ENCODE measurements around the gene KCNN3.

KCNN3 gene

DNA sequence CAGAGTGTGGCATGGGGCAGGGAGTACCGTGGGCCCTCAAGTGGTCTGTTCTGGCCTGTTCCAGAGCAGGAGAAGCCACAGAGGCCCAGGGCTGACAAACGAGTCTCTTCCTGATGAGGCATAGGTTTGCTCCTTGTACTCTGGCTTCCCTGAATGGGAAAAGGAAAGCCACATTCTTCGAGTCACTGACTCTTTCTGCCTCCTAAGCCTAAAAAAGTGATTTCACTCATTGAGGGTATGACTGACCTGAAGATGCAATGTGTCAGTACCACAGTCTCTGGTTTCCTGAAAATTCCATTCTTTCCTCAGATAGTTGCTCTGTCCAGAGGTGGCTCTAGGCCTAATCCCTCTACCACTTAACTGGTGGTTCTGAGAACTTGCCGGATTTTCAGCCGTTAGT, 92.3 kb downstream of the KCNN3 start:
- in situ Hi-C loops (cut with HindIII; ENCODE audit: low sequenced_read_pairs): loop anchor here (5.0 kb wide), 1 partner anchor 105 kb away; no protein-coding TSS in a partner anchor

DNA sequence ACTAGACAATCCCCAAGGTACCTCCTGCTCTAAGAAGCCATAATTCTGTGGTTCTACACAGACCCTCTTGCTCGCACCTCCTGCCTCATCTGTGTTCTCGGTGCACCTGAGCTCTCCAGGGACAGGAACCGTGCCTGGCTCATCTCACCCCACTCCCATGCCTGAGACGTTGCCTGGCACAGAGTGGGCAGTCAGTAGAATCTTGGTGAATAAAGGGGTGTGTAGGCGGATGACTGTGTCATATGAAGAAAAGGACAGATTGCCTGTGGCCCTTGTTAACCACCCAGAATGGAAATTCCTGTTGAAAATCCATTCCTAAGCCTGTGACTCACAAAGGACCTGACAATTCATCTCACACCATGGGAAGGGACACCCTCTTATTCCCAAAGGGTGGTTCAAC, 92.9 kb downstream of the KCNN3 start:
- in situ Hi-C loops (cut with HindIII; ENCODE audit: low sequenced_read_pairs): loop anchor here (5.0 kb wide), 1 partner anchor 105 kb away; no protein-coding TSS in a partner anchor

DNA sequence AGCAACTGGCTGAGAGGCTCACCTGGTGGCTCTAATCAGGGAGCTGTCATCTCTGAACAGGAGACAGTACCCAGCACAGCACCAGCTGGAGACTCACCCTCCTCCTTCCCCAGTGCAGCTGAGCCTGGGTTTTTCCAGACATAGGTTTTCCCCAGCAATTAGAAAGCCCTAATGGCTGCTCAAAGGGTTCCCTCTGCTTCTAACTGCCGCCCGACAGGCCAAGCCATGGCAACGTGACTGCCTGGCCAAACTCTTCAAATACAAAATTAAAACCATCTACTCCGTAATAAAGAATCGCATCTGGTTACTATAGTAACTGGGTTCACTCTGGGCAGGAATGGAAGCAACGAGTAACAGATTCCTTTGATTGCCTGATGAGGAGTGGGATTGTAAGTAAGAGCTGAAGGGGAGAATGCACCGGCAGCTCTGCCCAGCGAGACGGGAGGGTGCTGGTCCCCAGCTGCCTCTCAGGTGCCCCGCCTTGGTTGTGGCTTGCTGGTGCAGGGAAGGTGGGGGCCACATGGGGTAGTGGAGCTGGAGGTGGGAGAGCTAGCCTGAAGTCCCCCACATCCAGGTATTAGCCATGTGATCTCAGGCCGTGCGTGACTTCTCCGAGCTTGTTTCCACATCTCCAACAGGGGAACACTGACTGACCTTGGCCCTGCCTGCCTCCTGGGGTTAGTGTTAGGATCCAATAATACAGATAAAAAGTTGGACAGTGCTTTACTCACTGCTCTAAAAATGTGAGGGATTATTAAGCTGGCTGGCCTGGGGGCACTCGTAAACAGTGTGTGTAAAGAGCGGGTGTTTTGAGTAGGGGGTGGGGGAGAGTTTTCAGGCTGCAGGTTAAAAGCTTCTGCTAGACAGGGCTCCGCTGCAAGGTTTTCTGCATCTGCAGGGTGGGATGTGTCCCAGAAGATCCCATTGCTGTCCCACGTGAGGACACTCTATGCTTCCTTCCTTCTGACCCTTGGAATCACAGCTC, 94.2 kb downstream of the KCNN3 start:
- in situ Hi-C loops (cut with HindIII; ENCODE audit: low sequenced_read_pairs): loop anchor here (5.0 kb wide), 1 partner anchor 106 kb away; no protein-coding TSS in a partner anchor

DNA sequence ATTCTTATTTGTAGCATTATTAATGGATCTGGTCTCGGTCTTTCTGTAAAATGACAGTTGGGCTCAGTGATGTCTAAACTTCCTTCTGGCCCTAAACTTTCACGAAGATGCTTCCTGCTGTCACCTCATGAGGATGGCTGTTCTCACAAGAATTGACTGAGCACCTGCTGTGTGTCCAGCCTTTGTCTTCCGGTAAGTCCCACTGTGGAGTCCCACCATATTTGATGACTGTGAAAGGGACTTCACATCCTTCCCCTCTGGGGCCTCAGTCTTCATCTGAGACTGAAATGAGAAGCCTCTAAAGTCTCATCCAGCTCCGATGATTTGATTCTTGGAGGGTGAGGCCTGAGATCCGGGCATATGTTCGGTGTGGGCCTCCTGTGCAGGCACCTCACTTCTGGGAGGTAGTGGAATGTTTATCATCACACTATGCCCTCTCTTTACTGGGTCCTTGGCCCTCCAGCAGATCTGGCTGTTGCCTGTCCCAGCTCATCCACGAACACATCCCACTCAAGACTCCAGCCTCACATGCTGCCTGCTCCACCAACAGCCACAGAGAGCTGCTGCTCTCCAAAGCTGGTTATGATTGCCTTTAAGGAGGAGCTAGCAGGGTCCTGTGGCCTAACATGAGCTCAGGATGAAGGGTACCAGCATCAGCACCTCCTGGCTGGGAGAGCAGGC, 95.8 kb downstream of the KCNN3 start:
- in situ Hi-C loops (cut with HindIII; ENCODE audit: low sequenced_read_pairs): no loop called here

DNA sequence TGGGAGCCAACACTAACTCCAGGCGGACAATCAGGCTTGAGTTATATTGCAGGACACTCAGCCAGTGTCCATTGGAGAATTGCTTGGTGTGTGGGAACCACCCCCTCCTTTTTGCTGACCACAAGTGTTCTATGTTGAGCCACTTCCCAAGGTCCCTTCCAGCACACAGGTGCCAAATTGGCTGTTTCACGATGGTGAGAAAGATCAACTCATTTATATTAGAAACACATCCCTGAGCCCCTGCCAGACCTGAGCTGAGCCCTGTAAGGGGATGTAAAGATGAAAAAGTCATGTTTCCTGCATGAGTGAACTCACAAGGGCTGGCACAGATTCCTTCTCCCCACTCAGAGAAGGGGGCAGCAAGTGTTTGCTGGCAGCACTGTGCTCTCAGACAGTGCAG, 96.5 kb downstream of the KCNN3 start:
- in situ Hi-C loops (cut with HindIII; ENCODE audit: low sequenced_read_pairs): no loop called here

DNA sequence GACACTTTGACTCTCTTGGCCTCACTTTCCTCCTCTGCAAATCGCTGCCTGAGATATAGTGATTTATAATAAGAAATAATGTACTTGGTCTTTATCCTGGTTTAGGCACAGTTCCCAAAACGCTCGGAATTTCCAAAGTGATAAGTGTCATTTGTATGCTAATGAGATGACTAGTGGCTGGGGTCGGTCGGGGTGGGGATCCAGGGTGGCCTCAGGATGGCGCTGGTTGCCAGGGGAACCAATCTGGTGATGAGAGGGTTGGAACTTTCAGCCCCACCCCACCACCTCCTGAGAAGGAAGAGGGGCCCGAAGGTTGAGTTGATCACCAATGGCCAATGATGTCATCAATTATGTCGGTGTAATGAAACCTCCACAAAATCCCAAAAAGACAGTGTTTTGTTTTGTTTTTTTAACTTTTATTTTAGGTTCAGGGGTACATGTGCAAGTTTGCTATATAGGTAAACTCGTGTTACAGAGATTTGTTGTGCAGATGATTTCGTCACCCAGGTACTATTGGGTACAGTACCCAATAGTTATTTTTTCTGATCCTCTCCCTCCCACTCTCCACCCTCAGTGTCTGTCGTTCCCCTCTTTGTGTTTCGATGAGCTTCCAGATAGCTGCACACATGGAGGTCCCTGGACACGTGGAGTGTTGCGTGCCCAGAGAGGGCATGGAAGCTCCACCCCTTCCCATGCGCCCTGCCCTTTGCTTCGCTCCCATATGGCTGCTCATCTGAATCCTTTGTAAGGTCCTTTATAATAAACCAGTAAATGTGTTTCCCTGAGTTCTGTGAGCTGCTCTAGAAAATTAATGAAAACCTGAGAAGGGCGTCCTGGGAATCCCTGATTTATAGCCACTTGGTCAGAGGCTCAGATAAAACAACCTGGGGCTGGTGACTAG, 97.2 kb downstream of the KCNN3 start:
- in situ Hi-C loops (cut with HindIII; ENCODE audit: low sequenced_read_pairs): no loop called here

DNA sequence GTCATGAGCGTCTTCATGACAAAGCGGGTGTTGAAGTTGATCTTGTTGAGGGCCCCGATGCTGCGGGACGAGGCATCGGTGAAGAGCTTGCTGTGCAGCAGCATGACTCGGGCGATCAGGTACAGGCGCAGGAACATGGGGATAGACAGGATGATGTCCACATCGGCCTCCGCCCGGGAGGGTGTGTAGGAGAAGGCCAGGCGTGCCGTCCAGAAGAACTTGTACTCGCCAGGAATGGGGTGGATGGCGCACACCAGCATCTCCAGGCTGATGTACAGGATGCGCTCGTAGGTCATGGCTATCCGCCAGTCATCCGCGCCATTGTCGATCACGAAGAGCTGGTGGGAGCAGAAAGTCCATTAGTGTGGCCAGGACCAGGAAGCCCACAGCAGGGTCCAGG, 98.0 kb downstream of the KCNN3 start:
- in situ Hi-C loops (cut with HindIII; ENCODE audit: low sequenced_read_pairs): no loop called here

DNA sequence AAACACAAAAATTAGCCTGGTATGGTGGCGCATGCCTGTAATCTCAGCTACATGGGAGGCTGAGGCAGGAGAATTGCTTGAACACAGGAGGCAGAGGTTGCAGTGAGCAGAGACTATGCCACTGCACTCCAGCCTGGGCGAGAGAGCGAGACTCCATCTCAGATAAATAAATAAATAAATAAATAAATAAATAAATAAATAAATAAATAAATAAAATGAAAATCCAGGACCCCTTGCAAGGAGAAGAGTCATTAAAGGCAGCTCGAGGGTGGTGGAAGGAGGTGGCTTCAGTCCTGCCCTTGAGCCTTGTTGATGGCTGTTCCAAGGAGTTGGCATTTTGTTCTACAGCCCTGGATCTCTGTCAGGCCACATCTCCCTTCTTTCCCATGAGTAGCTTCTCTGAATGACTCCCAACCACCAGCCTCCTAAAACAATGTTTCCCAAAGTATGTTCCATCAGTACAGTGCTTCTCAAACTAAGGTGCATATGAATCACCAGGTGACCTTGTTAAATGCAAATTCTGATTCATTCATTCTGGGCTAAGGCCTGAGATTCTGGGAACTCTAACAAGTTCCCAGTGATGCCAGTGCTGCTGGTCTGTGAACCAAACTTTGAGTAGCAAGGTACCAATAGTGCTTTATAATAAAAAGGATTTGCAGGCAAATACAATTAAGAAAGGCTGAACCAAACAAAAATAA, 99.0 kb downstream of the KCNN3 start:
- in situ Hi-C loops (cut with HindIII; ENCODE audit: low sequenced_read_pairs): no loop called here

DNA sequence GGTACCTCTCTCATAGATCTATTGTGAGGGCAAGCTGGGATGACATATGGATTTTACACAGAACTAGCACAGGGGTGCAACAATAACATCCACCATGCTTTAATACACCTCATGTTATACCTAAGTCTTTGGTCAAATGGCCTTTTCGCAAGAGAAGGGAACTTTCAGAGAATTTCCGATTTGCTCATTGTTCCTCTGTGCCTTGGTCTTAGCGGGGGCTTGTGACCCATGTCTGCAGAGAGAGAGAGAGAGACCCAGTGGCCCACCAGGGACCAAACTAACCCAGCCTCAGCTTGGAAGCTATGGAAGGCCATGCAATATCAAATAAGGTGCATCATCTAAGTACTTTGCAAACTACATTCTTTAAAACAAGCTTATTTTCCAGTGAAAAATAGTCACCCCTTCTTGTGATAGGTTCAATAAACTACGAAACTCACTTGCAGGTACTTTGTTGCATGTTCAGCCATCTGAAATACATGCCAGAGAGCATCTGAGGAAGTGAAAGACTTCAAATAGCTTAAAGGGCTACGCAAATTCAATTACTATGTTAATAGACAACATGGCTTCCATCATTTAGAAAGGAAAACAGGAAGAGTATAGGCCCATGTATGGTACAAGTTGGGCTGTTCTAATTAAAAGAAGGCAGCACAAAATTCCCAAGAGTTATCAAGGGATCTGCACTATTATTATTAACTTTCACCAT, 100.7 kb downstream of the KCNN3 start:
- in situ Hi-C loops (cut with HindIII; ENCODE audit: low sequenced_read_pairs): loop anchor here (10.0 kb wide), 1 partner anchor 55 kb away; no protein-coding TSS in a partner anchor

DNA sequence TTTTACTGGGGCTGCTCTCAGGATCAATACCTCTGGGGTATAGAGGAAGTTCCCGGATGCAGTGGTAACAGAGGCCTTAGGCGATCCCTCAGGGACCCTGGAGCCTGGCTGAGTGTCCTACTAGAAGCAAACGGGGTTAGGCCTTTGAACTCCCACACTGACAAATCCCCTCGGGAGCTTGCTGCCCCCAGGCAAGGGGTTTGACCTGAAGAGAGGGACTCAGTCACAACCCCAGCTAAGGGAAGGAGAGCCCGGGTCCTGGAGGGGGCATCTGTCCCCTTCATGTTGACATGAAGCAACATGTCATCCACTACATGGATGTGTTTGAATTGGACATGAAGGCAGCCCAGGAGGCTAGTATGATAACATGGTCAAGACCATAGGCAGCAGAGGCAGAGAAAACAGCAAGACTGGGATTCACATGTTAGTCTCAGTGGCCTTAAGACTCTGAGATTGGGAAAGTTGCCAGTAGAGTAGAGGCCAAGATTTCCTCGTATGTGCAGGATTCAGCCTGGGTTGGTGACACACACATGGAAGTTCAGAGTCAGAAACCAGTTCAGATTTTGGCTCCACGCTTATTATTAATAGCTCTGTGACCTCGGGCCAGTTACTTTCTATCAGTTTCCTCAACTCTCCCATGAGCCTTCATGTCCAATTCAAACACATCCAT, 101.5 kb downstream of the KCNN3 start:
- in situ Hi-C loops (cut with HindIII; ENCODE audit: low sequenced_read_pairs): loop anchor here (10.0 kb wide), 1 partner anchor 56 kb away; no protein-coding TSS in a partner anchor

DNA sequence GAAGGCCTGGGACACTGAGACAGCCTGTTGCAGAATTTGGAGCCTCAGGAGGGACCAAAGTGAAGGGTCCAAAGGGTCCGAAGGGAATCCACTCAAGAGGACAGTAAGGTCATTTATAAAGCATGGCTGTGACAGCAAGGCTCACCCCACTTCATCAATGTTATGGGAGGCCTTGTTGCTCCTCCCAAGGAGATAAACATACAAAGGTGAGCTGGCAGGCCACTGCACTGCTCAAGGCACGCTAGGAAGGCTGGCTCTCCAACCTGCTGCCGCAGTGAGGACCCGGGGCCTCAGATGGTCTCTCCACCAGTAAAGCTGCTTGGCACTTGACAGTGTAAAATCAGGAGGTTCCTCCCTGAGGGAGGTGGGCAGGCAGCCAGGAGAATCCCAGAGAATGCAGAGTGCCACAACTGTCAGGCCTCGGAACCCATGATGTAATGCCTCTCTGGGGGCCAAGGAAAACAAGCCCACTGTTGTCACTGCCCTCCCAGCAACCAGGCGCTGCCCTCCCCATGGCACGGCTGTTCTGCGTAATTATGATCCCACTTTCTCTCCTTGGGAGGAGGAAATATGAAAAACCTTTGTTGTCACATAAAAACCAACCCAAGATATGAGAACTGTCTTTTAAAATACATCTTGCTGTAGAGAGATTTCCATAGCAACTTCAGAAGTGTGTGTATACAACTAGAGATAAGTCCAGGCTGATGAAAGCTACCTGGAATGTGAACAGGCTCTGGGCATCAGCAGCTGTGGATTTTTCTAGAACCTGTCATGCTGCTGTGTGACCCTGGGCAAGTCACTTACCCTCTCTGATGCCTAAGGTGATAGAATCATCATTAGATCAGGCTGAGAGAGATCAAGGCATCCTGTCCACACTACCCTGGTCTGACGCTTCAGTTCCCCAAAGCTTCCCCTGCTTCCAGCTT, 102.5 kb downstream of the KCNN3 start:
- in situ Hi-C loops (cut with HindIII; ENCODE audit: low sequenced_read_pairs): loop anchor here (10.0 kb wide), 1 partner anchor 57 kb away; no protein-coding TSS in a partner anchor

DNA sequence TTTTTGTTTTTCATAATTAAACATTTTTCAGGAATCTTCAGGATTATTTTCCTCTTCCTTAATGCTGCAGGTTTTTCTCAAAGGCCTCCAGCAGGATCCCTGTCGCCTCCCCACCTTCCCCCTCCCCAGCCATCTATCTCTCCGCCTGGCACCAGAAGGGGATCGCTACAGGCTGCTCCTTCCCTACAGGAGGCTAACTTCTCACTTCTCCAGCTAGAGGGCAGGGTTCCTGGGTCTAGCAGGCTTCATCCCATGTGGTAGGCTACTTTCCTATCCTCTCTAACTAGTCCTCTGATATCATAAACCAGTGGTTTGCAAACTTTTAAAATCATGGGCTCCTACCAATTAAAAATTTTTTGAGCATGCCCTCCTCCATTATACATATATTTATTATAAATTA, 104.1 kb downstream of the KCNN3 start:
- in situ Hi-C loops (cut with HindIII; ENCODE audit: low sequenced_read_pairs): loop anchor here (10.0 kb wide), 1 partner anchor 59 kb away; no protein-coding TSS in a partner anchor

DNA sequence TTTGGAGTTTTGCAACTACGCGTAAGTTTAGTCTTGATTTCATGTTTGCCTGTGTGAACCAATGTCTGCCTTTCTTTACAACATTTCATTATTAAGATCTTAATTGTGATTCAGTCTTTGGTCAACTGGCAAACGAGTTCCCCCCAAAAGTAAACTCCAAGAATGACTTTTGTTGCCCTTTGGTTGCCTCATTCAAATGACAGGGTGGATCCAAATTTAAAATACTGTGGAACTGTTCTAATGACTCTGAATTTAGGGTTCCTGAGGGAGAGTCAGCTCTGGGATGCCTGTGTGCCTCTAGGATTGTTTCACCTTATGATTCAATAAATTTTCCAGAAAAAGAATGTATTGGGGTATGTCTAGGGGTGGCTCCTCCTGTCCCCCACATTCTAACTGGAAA, 105.3 kb downstream of the KCNN3 start:
- in situ Hi-C loops (cut with HindIII; ENCODE audit: low sequenced_read_pairs): loop anchor here (10.0 kb wide), 1 partner anchor 60 kb away; no protein-coding TSS in a partner anchor

DNA sequence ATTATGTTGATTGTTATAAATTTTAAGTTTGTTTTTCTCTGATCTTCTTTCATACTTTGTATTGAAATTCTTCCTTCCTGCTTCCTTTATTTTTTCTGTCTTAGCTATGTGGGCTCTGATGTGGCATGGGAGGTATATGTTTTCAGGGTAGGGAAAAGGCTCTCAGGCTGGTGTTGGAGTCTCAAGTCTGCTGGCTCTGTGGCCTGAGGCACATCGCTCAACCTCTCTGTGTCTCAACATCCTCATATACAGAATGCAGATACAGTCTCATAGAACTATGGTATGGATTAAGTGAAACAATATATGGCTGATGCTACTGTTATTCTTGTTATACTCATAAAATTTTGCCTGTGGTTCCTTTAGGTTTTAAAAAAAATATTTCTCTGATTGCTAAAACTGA, 105.9 kb downstream of the KCNN3 start:
- in situ Hi-C loops (cut with HindIII; ENCODE audit: low sequenced_read_pairs): loop anchor here (10.0 kb wide), 1 partner anchor 61 kb away; no protein-coding TSS in a partner anchor

DNA sequence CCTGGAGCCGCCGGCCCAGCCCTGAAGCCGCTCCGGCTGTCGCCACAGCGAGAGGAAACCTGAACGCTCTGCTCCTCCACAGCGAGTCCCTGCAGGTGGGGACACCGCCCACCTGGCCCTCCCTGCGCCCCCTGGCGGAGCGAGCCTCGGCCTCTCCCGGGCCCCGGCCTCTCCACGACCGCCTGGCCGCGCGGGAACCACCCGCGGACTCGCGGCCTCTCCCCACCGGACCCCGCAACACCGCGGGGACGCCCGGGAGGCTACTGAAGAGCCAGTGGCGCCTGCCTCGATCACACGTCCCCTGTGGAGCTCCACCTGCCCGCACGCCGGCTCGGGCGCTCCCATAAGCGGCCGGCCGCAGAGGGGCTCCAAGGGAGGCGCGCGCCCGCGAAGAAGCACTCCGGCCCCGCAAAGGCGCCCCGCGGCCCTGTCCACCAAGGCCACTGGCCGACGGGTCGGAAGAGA, 109.6 kb downstream of the KCNN3 start:
- in situ Hi-C loops (cut with HindIII; ENCODE audit: low sequenced_read_pairs): loop anchor here (10.0 kb wide), 1 partner anchor 64 kb away; no protein-coding TSS in a partner anchor

DNA sequence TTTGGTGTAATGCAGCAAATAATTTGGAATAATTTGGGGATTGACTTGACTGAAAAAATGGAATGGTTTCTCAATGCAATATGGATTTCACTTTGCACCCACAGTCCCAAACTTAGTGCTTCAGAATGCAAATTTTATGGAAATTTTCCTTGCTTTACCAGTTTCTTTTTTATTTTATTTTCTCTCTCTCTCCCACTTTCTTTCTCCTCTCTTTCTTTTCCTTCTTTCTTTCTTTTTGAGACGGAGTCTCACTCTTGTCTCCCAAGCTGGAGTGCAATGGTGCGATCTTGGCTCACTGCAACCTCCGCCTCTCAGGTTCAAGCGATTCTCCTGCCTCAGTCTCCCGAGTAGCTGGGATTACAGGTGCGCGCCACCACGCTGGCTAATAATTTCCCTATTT, 110.3 kb downstream of the KCNN3 start:
- in situ Hi-C loops (cut with HindIII; ENCODE audit: low sequenced_read_pairs): loop anchor here (10.0 kb wide), 1 partner anchor 65 kb away; no protein-coding TSS in a partner anchor

DNA sequence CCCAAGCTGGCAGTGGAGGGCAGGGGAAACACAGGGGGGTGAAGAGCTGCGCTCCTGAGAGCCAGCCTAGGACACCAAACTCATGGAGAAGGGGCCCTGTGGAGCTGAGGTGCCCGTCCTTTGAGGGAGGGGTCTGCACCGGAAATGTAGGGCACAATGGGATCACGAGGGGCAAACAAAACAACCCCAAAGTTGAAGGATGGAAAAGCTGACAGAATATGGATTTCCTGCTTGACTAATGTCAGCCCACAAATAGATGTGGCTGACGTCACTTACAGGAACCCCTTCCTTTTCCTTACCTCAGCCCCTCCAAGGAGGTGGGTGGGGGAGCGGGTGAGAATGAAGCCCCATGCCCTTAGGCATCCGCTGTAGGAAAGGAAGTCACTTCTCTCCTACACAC, 110.9 kb downstream of the KCNN3 start:
- in situ Hi-C loops (cut with HindIII; ENCODE audit: low sequenced_read_pairs): no loop called here
